Activated effector memory CD4-positive, alpha-beta T cell treated with Interleukin-2 at 50 U/mL for 16 hours (primary cell): ENCODE data around the gene PPEF1.

Experiments
- DNase-seq: peaks from one replicate; pipeline ENCODE4 v3.0.0-alpha.2; 2020

The PPEF1 gene, protein sequence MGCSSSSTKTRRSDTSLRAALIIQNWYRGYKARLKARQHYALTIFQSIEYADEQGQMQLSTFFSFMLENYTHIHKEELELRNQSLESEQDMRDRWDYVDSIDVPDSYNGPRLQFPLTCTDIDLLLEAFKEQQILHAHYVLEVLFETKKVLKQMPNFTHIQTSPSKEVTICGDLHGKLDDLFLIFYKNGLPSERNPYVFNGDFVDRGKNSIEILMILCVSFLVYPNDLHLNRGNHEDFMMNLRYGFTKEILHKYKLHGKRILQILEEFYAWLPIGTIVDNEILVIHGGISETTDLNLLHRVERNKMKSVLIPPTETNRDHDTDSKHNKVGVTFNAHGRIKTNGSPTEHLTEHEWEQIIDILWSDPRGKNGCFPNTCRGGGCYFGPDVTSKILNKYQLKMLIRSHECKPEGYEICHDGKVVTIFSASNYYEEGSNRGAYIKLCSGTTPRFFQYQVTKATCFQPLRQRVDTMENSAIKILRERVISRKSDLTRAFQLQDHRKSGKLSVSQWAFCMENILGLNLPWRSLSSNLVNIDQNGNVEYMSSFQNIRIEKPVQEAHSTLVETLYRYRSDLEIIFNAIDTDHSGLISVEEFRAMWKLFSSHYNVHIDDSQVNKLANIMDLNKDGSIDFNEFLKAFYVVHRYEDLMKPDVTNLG

DNA sequence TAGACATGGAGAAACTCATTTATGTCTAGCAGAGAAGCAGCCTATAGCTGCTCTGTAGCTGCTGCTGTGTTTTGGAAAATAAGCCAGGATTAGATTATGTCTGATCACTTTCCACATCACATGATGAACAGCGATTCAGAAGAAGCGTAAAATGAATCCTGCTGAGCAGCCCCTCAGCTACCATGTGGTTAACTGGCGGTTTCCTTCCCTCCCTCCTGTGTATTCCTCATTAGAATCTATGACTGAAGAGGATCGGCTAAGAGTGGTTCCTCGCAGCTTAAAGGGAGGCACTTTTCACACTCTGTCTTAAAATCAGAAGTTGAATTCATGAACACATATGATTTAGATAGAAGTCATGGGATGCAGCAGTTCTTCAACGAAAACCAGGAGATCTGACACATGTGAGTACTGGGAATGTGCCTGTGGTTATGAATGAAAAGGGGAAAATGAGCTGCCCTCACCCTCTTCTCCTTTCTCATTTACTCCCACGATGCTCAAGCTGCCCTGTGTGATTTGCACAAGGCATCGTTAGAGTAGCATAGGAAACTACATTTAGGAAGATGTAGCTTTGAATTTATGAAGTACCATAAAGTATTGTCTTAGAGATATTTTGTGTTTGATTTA lies at the start of gene PPEF1:
Gene PPEF1, plus strand, starts transcription at position 220 of the 624 bp plus-strand sequence. Its CDS starts 136 bp downstream, at position 356.
- no peak for DNase-seq

DNA sequence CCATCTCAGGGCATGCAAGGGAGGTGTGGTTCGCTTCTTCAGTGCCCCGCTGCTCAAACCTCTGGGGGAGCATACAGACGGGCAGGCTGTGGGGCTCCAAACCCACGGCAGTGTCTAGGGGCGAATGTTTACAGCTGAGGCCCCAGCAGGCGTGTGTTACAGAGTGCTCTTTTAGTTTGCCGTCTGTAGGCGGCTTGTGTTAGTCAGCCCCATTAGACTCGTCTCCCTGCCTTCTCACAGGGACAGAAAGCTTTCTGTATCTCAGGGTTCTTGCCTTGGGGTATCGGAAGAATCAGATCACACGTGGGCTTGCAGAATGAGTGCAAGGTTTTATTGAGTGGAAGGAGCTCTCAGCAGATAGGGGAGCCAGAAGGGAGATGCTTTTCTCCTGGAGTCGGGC lies 46.2 kb upstream of the PPEF1 start:
- DNase-seq: no peak

DNA sequence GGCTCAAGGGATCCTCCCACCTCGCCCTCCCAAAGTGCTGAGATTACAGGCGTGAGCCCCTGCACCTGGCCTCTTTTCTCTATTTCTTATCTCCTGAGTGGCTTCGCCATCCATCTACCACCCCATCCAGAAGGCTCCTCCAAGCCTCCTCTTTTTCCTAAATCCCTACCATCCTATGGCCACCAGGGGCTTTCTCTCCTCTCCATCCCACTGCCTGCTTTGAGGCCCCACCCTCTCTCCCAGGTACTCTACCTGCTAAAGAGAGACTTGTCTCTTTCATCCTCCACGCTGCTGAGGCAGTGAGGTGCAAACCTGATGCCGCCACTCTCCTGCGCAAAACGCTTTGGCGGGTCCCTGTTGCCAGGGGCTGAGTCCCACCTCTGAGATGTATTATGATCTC lies 42.5 kb upstream of the PPEF1 start:
- no peak for DNase-seq

DNA sequence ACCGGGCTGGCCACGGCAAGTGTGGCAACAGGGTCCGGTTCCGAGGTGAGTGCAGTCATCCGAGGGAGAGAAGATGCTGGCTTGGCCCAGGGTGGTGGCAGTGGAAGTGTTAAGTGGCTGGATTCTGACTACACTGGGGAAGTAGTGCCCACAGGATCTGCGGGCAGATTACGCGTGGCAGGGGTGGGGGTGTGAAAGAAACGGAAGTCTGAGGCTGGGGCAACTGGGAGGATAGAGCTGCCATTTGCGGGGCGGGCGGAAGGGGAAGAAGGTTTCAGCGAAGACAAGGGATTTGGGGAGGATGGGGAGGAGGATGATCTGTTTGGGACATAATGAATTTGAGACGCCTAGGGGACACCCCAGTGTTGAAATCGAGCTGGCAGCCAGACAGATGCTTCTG lies 40.8 kb upstream of the PPEF1 start:
- DNase-seq: no peak

DNA sequence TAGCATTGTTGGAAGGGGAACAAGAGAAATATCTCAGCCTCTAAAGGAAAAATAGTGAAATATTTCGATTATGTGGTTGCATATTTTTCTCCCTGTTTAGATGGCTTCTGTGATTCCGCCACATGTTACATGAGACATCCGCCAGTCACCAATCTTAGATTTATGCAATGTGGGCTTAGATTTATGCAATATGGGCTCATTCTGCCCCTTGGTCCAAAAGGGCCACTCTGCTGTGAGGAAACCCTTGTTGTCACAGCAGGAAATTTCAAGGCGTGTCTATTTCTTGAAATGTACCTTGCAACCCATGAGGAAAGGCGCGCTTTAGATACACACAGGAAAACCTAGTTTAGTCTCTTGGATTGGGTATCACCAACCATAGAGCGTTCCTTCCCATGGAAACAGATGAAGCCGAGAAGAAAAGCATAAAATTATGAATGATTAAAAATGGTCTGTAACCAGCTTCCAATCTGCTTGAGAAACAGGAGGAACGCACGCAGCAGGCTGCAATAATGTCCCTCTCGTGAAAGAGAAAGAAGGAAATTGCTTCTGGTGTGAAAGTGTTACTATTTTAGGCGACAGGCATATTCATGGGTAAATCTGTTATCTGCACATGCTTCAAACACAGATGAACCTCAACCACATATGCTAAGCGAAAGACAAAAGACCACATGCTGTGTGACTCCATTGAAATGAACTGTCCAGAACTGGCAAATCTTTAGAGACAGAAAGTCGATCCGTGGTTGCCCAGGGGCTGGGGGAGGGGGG lies 39.2 kb upstream of the PPEF1 start:
- DNase-seq: no peak

DNA sequence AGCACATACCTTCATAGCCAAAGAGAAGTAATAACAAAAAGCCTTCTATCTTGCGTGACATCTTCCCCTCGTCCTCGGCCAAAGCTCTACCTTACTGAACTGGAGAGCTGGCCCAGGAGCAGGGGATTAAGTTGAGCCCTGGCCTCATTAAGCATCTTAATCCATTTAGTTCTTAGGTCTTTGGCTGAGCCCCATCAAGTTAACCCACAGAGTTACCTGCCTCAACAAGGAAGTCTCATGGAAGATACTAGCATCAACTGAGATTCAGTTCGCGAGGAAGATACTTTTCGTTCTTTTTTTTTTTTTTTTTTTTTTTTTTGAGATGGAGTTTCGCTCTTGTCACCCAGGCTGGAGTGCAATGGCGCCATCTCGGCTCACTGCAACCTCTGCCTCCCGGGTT lies 35.4 kb upstream of the PPEF1 start, which contains the start of gene RS1:
Gene RS1, minus strand, starts transcription at position 101 of the 400 bp plus-strand sequence. Its CDS starts 40 bp downstream, at position 61.
- DNase-seq: no peak

DNA sequence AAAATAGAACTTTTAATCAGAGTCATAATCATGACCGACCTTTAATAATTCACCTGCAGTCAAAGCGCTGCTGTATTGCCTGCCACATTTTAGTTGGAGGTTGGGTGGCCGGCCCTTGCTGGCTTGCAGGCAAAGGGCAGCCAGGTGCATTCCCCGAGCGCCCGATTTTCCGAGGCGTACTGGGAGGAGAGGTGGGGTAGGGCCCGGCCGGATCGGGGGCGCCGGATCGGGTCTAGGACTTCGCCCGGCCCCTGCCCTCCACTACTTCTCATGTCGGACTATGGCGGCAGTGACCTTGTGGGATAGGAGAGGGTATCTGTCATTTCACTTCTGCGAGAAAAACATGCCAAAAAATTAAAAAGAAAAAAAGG lies 33.0 kb upstream of the PPEF1 start:
- peak; percentile 5 for DNase-seq

DNA sequence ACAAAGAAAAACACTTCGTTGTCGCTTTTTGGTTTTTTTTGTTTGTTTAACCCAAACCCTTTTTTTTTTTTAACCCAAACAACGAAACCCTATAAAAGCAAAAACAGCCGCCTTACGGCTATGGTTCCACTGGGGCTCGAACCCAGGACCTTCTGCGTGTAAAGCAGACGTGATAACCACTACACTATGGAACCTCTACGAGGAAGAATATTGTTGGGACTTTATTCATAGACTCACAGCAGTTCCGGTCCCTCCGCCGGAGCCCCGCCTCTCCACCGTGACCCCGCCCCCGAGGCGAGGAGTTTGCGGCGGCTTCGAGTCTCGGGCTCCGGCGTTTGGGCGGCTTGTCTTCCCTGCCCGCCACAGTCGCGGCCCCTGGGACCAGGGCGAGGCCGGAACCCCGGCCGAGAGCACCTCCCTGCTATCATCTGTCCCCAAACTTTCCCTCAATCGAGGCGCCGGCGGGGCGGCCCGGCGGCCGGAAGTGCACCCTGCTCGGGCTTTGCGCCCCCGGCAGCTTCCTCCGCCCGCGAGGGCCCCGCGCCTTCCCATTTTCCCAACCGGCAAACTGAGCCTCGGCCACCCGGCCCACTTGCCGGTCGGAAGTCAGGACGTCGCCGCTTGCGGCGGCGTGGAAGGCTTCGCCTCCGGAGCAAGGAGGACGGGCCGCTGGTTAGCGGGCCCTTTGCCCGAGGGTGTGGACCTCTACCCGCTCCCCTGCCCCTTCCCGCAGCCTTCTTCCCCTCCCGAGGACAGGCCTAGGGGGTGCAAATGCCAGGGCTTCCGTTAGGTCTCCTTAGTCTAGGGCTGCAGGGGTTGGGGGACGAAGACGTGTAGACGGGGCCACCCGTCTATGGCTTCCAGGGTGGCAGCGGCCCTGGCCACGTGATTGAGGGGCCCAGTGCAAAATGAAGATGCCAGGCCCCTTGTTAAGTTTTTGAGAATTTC lies 32.4 kb upstream of the PPEF1 start:
- DNase-seq: peak; percentile 68

DNA sequence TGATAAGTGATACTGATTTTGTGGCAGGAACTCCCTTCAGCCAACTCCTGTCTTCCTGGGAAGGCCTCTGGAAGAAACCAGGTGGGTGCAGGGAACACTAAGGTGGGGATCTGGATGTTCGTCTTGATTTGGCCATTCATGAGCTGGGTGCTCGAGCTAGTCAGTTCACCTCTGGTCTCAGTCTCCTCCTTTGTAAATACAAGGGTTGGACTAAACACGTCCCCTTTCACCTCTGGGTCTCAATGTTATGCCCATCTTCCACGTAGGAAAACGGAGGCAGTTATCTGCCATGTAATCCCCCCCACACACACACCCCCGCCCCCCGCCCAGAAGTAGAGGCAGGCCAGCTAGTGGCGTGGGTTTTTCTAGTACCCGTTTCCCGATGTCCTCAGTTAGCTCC lies 31.4 kb upstream of the PPEF1 start:
- no peak for DNase-seq

DNA sequence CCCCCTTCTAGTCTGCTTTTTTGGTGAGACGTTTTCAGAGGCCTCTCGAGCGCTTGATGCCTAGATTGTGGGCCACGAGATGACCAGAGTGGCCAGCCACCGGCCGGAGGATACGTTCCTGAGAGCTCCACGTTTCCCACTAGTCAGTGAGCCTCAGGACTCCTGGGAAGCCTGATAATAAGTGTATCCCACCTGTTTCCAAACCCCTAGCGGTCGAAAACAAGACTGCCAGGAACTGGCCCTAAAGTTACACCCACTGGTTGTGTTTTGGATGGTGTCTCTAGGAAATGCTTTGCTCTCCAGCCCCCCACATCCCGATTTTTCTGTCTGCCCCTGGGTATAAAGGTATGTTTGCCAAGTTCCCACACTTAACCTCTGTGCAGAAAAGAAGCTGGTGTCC lies 31.0 kb upstream of the PPEF1 start:
- no peak for DNase-seq

DNA sequence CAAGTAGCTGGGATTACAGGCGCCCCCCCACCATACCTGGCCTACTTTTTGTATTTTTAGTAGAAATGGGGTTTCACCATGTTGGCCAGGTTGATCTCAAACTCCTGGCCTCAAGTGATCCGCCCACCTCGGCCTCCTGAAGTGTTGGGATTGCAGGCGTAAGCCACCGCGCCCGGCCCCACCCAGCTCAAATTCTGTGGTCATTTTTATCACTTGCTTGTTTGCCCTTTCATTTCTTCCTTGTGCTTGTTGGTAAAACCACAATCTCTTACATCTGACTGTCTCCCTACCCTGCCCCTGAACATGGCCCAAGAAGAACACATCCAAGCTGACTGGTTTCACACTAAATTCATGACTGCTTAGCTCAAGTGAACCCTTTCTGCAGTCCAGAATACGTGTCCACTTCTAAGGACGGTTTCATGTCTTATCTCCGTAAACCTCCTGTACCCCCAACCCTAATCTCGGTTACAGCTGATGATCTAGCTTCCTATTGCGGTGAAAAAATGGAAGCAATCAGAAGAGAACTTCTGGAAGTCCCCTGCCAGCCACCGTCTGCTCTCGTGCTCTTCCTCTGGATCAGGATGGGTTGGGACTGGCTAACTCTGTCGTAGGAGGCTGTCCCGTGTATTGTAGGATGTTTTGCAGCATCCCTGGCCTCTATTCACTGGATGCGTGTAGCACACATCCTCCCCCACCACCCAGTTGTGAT lies 30.1 kb upstream of the PPEF1 start:
- no peak for DNase-seq

DNA sequence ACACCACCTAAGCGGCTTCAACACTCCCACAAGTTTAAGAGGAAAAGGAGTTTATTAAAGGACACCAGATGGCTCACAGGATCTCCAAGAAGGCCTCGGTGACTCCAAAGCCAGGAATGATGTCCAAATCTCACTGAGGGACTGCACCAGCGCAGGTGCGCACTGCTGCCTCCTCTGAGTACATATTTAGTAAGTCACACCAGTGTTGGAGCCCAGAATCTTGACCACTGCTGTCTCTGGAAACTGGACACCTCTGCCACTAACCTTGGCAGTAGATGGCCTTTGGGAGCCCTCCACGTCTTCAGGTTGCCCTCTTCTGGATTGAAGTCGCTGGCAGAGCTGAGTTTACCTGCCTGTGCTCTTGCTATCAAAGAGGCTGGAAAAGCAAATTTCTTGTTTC lies 25.4 kb upstream of the PPEF1 start:
- DNase-seq: no peak

DNA sequence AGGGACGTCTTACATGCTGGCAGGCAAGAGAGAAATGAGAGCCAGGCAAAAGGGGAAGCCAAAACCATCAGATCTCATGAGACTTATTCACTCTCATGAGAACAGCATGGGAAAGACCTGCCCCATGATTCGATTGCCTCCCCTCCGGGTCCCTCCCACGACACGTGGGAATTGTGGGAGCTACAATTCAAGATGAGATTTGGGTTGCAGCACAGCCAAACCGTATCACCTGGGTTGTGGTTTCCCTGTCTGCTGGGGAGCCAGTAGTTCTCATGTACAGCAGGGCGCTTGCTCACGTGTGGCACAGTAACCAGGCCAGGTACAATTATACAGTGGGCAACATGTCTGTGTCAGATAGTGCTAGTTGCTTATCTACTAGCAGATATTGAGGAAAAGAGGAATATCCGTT lies 24.5 kb upstream of the PPEF1 start:
- no peak for DNase-seq

DNA sequence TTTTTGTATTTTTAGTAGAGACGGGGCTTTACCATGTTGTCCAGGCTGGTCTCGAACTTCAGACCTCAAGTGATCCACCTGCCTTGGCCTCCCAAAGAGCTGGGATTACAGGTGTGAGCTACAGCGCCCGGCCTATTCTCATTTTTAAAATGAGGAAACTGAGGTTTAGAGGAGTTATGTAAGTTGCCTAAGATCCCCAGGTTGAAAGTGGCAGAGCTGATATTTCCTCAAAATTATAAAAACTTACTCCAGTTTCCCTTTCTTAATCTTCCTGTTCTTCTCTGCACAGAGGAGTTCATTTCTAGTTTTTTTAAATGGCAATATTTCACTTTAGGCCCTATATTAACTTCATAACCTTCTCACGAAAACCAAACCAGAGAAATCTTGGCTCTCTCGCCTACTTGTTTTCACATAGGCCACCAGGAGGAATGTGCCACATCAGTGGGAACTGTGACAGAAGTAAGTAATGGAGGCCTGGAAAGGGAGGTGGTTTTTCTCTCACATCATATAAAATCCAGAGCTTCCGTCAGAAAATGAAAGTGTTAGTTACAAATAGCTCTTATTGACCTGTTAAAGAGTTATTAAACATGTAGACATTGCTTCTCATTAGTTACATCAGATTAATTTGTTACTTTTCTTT lies 19.5 kb upstream of the PPEF1 start:
- DNase-seq: no peak

DNA sequence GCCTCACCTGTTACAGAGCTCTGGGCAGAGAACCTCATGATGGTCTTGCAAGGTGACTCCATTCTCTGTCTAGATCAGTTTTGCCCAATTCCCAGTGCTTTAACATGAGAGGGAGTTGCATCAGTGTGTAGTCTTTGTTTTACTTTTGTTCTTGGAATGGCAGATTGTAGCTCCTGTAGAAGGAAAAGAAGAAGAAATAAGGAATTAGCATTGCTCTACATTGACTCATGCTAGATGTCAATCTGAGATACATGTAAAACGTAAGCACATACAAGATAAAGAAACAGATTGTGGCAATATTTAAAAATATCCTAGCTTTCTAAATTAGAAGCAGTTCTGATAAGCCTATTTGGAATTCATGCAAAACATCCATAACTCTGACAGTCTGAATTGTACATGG lies 16.0 kb upstream of the PPEF1 start:
- DNase-seq: no peak

DNA sequence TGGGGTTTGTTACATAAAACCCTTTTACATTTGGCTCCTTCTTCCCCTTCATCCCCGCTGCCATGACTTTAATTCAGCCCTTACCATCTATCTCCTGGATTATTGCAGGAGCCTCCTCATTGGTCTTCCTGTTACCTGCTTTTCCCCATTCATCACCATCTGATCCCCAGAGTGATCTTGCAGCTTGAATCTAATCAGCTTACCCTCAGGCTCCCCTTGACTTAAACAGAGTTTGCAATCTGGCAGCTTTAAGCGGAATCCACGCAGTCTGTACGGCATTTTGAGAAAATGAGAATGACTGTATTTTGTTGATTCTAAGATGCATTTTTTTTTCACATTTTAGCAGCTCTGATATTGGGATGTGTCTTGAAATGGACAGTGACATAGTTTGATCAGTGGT lies 14.9 kb upstream of the PPEF1 start:
- DNase-seq: no peak

DNA sequence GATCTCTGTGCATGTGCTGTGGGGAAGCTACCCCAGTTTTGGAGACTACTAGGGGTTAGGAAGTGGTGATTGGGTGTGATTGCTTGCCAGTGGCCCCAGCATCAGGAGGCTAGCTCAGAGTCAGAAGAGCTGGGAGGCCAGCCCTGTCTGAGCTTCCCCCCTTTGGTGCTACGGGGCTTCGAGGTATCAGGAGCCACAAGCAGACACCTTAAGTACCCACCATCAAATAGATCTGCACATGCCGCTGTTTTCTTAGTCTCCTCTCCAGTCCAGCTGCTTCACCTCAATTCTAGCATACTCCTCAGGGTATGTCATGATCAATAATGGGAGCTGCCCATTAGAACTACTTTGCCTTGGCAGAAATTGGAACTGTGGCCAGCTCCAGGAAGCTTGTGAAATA lies 10.8 kb upstream of the PPEF1 start:
- no peak for DNase-seq

DNA sequence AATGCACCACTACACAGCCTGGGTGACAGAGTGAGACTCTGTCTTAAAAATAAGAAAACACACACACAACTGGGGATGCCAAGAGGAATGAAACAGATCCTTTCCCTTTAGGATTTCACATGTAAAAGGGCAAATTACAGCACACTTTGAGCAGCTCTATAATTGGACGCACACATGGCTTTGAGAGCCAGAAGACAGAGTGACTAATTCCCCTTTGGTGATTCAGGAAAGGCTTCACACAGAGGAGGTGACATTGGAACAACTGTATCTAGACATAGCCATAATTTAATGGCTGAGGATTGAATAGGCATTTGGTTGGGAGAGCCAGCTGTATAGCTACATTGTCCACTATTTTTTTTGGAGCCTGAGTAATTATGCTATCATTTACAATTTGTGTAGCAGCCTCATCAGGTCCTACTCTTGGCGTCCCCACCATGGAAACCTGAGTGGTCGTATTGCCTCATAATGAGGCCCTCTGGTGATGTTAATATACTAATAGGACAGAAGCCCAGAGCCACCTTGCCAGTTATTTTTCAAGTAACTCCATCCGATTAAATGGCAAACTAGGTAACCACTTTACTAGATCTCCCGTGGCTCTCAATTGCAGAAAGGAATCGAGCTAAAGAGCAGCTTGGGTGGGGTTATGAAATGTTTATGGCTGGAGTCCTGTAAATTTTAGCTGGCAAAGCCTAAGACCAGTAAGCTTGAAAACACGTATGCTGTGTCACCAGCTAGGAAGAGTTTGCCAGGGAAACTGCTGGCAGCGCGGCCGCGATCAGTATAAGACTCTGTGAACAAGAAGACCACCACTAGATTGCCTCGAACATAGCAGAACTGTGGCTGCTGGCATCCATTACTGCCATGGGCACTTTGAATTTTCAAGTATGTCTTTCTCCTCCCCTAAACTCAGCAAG lies 8.5 kb upstream of the PPEF1 start:
- no peak for DNase-seq

DNA sequence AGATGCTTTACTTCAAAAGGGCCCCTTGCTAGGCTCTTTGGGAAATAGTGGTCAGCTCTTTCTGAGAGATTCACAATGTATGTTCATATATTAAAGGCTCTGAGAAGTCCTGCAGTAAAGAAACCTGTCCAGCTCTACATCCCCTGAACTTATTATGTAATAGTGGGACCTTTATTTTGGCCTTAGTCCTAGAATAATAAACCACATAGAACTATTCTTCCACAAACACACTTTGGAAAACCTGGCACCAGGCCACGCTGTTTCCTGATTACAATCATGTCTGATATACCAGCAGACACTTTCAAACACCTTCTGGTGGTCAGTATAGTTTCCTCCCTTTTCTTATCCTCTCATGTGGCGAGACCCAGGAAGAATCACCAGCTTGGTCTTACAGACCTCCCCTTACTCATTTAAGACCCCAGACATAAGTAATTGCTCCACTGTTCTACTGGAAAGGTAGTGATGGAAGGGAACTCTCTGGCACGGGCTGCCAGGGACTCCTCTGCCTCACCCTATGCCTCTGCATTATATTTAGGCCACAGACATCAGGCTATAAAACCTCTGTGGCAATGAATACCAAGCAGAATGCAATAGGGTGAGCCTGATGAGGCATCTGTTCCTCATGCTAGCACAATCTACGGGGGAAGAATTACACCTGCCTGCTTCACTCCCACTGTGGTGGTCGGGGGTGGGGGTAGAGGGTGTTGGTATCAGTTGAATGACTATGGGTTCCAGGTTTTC lies 5.7 kb upstream of the PPEF1 start:
- DNase-seq: no peak
